NCI-H526 (cell line): ENCODE data around the gene ORMDL1.

Experiments
- DNase-seq, 2 experiments: peaks; one replicate each; lab custom pipeline; 2025; lab: John Stamatoyannopoulos, UW

The ORMDL1 gene, protein sequence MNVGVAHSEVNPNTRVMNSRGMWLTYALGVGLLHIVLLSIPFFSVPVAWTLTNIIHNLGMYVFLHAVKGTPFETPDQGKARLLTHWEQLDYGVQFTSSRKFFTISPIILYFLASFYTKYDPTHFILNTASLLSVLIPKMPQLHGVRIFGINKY

DNA sequence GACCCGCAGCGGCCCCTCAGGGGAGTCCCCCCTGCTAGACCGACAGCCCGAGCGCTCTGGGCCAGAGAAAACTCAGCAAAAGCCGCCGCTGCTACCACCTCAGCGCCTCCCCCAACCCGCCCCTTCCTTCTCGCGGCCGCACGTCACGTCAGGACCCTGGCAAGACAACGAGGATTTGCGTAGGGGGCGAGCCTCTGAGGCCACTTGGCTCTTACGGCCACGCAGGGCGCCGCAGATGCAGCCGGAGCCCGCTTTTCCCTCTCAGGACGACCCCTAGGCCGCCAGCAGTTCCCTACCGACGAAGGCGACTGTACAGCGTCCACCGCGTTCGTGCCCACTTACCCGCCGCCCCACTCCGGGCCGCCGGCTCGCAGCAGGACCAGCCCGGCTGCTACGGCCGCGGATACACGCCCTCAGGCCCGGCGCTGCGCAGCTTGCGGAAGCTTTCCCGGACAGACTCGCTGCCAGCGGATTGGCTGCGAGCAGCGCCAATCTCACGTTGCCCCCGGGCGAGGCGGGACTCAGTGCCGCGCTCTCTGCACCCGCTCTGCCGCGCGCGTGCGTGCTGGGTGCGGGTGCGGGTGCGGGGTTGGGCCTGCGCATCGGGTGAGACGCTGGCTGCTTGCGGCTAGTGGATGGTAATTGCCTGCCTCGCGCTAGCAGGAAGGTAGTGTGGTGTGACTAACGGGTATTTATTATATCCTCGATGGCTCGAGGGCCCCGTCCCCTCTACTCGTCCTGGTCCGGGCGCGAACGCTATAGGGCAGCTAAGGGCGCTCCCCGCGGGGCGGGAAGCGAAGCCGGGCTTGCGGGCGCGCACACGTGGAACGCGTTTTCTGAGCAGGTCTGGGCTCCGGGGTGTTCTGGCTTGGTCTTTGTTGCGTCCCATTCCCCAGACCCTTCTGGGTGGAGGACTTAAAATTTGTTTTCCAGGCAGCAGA lies at the start of gene ORMDL1, which contains the start of gene PMS1:
ORMDL1 (minus strand) TSS at position 413 of the 941 bp plus-strand sequence. CDS start 1,744 bp downstream, outside the sequence.
PMS1 (plus strand) TSS at position 524 of the 941 bp plus-strand sequence. CDS start 7,360 bp downstream, outside the sequence.
- DNase-seq, result peak; percentile 90 to 97

DNA sequence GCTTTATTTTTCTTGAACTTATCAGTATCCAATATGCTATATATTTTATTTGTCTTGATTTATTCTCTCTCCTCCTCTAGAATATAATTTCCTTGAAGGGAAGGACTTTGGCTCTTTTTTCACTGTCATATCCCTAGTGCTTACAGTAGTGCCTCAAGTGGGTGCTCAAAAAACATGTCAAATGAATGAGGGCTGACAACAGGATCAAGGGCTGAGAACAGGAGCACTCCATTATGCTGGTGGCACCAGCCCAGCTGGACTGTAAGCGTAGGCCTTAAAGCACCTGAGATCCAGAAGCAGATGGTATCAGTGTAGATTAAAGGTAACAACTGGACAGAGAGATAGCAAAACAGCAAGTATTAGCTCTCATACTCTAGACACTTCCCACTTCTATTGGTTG lies 46.4 kb upstream of the ORMDL1 start:
- no peak for DNase-seq

DNA sequence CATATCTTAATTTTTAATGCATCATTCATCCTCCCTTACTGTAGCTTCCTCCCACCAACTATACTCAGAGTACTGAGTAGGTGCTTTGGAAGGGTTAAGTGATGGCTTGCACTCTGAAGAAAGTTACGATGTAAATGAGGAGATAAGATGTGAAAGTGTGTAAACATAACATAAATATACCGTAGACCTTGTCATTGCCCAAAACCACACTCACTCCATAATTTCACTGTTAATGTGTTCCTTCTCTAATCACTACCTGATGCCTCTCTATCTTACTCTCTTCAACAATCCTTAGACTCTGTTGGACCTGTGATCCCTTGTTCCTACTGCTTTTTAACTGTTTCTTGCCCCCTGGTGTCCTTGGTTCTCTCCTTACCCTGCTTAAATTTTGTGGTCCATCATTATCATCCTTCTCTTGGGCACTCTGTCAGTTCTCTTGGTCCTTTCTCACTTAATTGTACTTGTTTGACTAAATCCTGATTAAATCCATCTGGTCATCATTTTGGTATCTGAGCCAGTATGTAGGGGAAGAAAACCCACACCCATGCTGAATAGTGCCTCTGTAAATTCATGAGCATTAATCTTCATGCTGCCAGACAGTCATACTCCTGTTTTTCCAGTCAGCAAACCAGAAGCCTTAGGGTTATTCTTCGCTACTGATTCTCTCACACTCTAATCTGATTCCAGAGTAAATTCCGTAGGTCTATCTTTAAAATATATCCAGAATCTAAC lies 45.1 kb upstream of the ORMDL1 start:
- DNase-seq, result no peak

DNA sequence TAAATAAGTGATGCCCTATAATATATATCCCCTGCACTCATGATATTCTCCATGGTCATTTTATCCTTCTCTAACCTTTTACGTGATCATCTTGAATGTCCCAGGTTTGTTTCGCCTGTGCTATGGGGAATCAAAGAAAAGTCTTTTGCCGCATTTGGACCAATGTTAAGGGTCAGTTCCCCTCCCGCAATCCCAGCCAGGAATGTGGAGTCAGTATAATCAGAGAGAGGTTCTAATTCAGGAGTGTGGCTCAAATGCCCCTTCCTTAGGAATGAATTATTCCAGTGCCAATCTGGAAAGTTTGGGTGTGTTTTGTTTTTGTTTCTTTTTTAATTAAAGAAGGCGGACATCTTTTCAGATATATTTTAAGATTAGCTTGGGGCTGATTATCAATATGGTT lies 41.9 kb upstream of the ORMDL1 start:
- DNase-seq, result no peak

DNA sequence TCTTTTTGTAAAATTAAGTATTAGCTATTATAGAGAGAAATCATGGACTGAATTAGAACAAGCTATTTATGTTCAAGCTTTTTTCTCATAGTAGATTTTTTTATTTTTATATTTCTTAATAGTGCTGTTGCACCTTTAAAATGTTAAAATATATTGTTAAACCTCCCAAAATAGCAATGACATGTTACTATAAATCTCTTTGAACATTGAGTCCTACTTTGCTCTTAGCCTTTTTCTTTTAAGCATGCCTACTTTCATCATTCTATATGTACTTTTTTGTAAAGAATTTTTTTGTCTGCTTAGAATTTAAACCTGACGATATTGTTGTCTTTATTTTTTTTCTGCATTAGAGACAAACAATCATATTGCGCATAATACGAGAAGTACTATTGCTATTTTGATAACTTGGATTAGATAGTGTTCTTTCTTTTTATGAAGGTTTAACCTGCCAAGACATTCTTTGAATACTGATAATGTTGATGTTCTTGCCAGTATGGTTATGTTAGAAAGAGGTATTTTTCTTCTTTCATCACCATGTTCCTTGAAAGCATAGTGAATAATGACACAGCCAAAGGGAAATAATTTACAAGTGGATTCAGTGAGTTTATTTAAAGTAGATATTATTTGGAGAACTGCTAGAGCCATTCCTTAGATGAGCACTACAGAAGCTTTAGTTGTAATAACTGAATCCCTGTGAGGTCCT lies 40.7 kb upstream of the ORMDL1 start:
- DNase-seq, result no peak

DNA sequence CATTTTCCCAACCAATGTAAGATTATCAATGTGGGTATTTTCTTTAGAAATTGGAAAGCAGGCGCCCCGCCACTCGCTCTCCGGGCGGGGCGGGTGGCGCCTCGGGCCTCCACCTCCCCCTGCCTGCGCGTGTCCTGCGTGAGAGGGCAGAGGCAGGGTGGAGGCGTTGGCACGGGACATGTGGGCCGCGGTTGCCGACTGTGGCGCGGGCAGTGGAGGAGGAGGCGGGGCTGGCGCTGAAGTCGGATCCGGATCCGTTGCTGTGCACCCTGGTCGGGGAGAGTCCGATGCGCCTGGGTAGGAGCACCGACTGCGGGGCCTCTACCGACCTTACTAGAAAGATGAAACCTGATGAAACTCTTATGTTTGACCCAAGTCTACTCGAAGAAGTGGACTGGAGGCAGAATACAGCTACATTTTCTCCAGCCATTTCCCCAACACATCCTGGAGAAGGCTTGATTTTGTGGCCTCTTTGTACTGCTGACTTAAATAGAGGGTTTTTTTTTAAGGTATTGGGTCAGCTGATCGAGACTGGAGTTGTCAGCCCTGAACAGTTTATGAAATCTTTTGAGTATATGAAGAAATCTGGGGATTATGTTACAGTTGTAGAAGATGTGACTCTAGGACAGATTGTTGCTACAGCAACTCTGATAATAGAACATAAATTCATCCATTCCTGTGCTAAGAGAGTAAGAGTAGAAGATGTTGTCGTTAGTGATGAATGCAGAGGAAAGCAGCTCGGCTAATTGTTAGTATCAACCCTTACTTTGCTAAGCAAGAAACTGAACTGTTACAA lies 38.0 kb upstream of the ORMDL1 start:
- no peak for DNase-seq

DNA sequence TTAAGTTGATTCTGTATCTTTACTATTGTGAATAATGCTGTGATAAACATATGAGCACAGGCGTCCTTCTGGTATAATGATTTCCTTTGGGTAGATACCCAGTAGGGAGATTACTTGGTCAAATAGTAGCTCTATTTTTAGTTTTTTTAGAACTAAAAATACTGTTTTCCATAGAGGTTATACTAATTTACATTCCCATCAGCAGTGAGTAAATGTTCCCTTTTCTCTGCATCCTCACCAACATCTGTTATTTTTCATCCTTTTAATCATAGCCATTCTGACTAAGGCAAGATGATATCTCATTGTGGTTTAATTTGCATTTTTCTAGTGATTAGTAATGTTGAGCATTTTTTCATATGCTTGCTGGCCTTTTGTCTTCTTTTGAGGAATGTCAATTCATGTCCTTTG lies 35.2 kb upstream of the ORMDL1 start:
- no peak for DNase-seq

DNA sequence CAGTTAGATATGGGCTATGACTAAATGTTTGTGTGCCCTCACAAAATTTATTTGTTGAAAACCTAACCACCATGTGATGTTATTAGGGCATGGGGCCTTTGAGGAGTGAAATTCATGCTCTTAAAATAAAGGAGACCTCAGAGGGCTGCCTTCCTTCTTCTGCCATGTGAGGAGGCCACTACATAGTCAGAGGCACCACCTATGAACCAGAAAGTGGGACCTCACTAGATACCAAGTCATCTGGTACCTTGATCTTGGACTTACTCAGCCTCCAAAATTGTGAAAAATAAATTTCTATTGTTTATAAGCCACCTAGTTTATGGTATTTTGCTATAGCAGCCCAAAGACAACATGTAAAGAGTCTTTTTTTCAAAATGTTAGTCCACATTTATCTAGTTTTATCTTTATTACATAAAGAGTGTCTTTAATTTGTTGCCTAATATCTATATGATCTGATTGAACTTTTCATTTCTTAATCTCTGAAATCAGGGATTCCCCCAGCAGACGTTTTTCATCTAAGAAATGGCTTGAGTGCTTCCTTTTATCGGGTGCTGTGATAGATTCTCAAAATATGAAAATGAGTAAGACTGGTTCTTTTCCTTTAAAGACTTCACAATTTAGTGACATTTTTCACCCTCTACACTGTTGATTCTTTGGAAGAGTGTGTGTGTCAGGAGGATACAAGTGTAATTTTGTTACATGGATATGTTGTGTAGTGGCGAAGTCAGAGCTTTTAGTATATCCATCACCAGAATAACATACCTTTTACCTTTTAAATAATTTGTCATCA lies 34.3 kb upstream of the ORMDL1 start:
- DNase-seq, result no peak

DNA sequence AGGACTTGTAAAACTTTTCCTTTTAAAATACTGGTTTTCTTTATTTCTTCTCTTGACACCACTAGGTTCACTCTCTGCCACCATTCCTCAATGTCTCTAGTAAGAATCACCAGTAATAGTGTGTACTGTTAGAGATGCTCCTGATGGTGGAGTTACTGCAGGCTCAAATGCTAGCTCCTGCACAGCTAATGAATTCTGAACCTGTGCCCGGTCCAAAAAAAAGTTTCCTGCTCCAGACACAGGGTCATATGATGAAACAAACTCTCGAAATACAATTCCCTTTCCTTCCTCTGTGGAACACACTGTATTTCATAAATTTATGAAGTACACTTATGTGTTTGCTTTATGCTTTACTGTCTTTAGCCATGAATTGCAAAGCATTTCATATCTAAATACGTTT lies 19.3 kb upstream of the ORMDL1 start:
- no peak for DNase-seq

DNA sequence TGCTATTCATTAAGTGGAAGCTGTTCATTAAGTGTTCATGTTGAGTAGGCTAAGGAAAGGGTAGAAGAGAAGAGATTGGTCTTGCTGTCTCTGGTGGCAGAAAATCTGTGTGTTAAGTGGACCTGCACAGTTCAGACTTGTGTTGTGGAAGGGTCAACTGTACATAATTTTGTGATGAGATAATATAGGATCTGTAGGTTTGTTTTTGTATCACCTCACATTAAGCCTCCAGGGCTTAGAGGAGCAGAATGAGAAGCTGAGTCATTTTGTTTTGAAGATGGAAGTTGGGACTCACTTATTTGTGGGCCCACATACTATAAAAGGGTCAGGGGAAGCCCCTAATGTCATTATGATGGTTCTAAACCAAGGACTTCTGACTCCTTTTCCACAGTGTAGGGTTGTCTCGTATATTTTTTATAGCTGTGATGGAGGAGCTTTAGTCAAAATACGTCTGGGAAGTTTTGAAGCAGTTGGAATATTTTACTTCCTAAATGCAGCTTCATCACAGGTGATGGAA lies 18.3 kb upstream of the ORMDL1 start:
- DNase-seq, result no peak

DNA sequence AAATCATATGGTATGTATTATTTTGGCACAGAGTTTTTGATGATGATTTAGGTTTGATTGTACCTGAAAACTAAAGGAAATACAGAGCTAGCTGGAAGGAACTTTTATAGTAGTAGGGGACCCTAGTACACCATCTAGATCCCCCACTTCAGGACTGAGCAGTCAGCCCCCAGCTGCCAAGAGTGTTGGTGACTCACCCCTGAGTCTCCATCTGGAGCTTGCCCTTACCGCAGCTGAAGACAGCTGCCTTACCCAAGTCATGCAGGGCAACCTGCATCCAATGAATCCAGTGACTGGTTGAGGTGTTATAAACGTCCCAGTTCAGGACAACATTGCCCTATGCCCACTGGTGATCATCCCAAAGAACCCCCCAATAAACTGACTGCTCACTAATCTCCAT lies 15.4 kb upstream of the ORMDL1 start:
- no peak for DNase-seq

DNA sequence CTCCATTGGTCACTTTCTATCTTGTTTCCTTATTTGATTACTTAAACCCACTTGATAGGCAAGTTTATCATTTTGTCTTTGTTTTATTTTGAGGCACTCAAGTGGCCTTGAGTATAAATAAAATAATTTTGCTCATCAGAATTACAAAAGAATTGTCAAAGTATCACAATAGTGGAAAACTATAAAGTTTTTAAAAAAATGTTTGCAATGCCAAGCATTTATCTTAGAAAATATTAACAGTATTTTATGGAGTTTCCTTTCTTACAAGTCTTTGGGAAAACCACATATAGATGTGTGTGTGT lies 14.8 kb upstream of the ORMDL1 start:
- no peak for DNase-seq

DNA sequence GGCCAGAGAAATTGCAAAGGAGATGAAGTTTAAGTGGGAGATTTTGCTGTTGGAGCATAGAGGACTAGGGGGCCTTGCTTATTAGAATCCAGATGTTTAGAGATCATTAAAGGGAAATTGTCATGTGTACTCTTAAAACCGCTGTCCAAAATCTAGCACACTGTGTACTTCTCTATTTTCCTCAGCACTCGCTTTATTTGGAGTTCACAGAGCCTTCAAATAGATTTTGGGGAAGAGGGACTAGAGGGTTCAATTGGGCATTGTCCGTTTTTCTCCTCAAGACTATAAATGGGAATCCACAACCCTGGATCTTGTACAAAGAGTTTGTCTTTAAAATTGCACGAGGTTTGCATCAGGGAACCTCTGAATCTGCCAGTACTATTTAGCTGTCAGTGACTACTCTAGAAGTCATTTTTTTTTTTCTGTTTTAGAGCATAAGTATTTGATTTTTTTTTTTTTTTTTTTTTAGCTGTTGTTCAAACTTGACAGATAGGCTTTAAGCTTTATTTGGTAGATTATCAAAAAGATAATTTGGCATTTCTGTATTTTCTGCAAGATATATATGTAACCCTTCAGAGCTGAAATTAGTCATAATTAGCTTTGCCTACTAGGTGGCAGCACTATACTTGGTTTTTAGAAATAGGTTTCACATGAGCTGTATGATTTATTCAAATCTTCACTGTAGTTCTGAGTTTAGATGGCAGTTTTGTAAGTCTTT lies 14.3 kb upstream of the ORMDL1 start:
- peak; percentile 35 to 73 for DNase-seq

DNA sequence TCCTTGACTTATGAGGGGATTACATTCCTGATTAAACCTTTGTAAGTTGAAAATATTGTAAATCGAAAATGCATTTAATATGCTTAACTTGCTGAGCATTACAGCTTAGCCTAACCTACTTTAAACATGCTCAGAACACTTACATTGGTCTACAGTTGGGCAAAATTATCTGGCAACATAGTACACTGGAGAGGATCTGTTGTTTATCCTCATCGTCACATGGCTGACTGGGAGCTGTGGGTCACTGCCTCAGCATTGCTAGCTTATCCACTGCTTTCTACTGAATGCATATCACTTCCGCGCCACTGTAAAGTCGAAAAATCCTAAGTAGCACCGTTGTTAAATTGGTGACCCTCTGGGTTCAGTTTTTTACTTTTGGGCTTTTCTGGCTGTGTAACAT lies 13.8 kb upstream of the ORMDL1 start:
- no peak for DNase-seq

DNA sequence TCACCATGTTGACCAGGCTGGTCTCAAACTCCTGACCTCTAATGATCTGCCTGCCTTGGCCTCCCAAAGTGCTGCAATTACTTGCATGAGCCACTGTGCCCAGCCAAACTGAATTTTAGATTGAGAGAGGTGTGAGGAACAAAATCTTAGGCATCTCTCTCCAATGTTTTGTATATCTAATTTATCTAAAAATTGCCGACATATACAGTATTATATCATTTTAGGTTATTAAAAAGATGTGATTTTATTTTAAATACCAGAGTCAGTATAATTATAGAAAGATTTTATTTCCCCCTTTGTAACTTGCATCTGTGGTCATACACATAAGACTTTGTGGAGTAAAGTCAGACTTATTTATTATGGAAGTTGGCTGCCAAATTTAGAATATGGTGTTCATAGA lies 10.2 kb upstream of the ORMDL1 start:
- DNase-seq, result no peak

DNA sequence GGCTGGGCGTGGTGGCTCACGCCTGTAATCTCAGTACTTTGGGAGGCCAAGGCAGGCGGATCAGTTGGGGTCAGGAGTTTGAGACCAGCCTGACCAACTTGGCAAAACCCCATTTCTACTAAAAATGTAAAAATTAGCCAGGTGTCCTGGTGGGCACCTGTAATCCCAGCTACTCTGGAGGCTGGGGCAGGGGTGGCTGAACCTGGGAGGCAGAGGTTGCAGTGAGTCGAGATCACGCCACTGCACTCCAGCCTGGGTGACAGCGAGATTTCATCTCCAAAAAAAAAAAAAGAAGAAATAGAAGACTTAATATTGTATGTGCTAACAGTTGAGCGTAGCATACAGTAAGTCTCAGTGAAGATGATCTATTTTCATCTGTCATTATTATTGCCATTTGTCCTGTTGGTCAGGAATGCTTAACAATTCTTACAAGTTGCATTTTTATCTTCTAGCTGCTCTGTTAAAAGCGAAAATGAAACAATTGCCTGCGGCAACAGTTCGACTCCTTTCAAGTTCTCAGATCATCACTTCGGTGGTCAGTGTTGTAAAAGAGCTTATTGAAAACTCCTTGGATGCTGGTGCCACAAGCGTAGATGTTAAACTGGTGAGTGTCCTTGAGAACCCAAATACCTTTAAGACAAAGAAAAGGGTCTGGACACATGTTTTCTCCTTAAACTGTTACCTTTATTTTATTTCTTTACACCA lies 7.4 kb upstream of the ORMDL1 start:
- no peak for DNase-seq

DNA sequence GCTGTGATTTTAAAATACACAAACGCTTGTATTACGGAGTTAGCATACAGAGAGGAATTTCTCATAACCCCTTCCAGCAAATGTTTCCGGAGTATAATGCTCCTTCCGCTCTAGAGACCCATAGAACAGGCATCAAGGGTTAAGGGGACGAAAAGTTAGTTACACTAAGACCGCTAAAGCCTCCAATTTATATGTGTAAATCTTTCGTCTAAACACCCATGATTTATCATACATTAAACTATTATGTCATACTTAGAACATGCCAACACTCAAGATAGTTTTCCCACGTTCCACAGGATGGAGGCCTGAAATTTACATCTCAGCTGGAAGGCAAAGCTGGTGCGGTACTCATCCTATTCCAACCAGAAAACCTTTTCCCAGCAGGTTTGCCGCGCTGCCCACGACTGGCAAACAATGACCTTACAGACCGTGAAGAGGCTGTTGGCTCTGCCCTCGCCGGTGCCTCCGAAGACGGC lies 650 bp downstream of the ORMDL1 start:
- peak; percentile 60 to 80 for DNase-seq

DNA sequence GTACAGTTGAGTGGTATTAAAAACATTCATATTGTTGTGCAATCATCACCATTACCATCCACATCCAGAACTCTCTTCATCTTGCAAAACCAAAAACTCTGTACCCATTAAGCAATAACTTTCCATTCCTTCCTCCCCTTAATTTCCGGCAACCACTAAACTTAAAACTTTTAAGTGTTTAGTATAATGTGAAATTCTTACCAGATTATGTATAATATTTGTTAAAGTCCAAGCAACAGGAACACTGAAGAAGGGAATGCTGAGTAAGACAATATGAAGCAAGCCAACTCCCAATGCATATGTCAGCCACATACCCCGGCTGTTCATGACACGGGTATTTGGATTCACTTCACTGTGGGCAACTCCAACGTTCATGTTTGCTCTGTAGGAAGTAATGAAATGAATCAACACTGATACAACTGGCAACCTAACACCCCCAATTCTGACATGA lies 1.9 kb downstream of the ORMDL1 start:
- DNase-seq, result no peak

DNA sequence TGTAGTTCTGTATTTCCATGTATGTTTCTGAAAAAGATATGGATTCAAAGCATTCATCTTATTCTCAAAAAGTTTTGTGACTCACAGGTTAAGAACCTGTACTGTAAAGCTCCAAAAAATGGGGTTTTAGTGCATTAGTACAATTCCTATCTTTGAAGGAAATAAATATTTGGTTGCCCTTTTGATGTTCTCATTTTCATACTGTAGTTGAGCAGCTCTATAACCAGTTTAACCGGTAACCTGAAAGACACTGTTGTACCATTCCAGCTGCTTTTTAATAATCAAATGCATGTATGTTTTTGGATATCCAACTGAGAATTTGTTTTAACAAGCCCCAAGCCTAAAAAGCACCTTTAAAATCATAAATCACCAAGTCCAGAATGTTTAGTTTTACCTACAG lies 11.9 kb downstream of the ORMDL1 start:
- peak; percentile 86 to 91 for DNase-seq
